Chondrocyte (in vitro differentiated cells): ENCODE results near the gene SIL1. TPM values are rescaled to one million over a fixed set of nuclear protein-coding genes. Genes with fewer than 3 reads are reported as not detected.
"Not testable (repeated sequence)": the region's sequence is repeated elsewhere in the genome, so short reads cannot be mapped to it uniquely, and the experiment has no call there.

Experiments
- DNase-seq: peaks from one replicate; pipeline ENCODE4 v3.0.0; 2021; ENCODE audit warnings: mixed read lengths, low spot score
- H3K27ac Mint-ChIP-seq: one replicate; pipeline ENCODE4 v1.8.0; 2021; ENCODE audit warnings: mild to moderate bottlenecking, moderate library complexity, mixed read lengths; ENCODE audit not compliant: unreplicated experiment
- H3K27me3 Mint-ChIP-seq: 2 replicates; pipeline ENCODE4 v1.8.0; 2021; ENCODE audit warnings: low read depth, mixed read lengths
- H3K36me3 Mint-ChIP-seq: 2 replicates; pipeline ENCODE4 v1.8.0; 2021; ENCODE audit warnings: low read depth, mixed read lengths
- H3K4me1 Mint-ChIP-seq: 2 replicates; pipeline ENCODE4 v1.8.0; 2021; ENCODE audit warnings: low read depth, mild to moderate bottlenecking, mixed read lengths
- H3K4me3 Mint-ChIP-seq: one replicate; pipeline ENCODE4 v1.8.0; 2021; ENCODE audit warnings: mild to moderate bottlenecking, moderate library complexity, mixed read lengths; ENCODE audit not compliant: unreplicated experiment
- H3K9me3 Mint-ChIP-seq: 2 replicates; pipeline ENCODE4 v1.8.0; 2021; ENCODE audit warnings: low read depth, mixed read lengths
- CTCF ChIP-seq: fragments of 200-600 bp; sonication (generic); IDR thresholded peaks from 2 replicates; pipeline ENCODE4 v1.5.0; 2021; ENCODE audit warnings: antibody characterized with exemption, mild to moderate bottlenecking, moderate library complexity
- total RNA-seq: library from RNA; stranded (reverse); gene quantifications from 3 replicates; pipeline ENCODE4 v1.2.1, GENCODE V29; 2021

SIL1 gene
- total RNA-seq, 1 donor from 2014 or later = 71.1 TPM

GRCh38 chr5:139183502-139183901 is 14.7 kb downstream of the SIL1 start:
- Mint-ChIP-seq H3K27me3 (no peaks in the 10 kb centered on the region), H3K36me3 (no peaks in the 10 kb centered on the region), H3K4me1 (peaks cover 52% of the 10 kb centered on the region)

GRCh38 chr5:139182528-139183296 is 15.5 kb downstream of the SIL1 start:
- TF ChIP-seq CTCF = no peak
- H3K36me3 Mint-ChIP-seq = no peaks in the 10 kb centered on the region
- no peaks in the 10 kb centered on the region for H3K9me3 Mint-ChIP-seq
- no peak for DNase-seq
- H3K27ac Mint-ChIP-seq = peak overlapping the region; percentile 39
- H3K27me3 Mint-ChIP-seq = no peaks in the 10 kb centered on the region
- no peak overlapping the region for H3K4me3 Mint-ChIP-seq
- peaks cover 60% of the 10 kb centered on the region for H3K4me1 Mint-ChIP-seq

More at GRCh38 chr5:139183502-139183901, 14.7 kb downstream of the SIL1 start:
- Mint-ChIP-seq H3K9me3 (no peaks in the 10 kb centered on the region), H3K27ac (no peak overlapping the region), H3K4me3 (no peak overlapping the region)
- TF ChIP-seq CTCF = no peak
- DNase-seq = no peak

GRCh38 chr5:139181835-139182452 is 16.2 kb downstream of the SIL1 start:
- Mint-ChIP-seq H3K27ac (peak overlapping the region; percentile 39), H3K4me3 (no peak overlapping the region)

GRCh38 chr5:139181322-139181730 is 16.8 kb downstream of the SIL1 start:
- no peak for DNase-seq
- Mint-ChIP-seq H3K4me1 (peaks cover 57% of the 10 kb centered on the region), H3K9me3 (no peaks in the 10 kb centered on the region), H3K4me3 (no peak overlapping the region), H3K27me3 (no peaks in the 10 kb centered on the region), H3K27ac (peak overlapping the region; percentile 1), H3K36me3 (no peaks in the 10 kb centered on the region)
- TF ChIP-seq CTCF = no peak

More at GRCh38 chr5:139181835-139182452, 16.2 kb downstream of the SIL1 start:
- no peak for DNase-seq
- Mint-ChIP-seq H3K27me3 (no peaks in the 10 kb centered on the region), H3K9me3 (no peaks in the 10 kb centered on the region), H3K4me1 (peaks cover 61% of the 10 kb centered on the region), H3K36me3 (no peaks in the 10 kb centered on the region)
- no peak for TF ChIP-seq CTCF

- H3K4me3 Mint-ChIP-seq = no peak overlapping the region
- H3K36me3 Mint-ChIP-seq = no peaks in the 10 kb centered on the region
- peak overlapping the region; percentile 1 for H3K27ac Mint-ChIP-seq
- H3K4me1 Mint-ChIP-seq = peaks cover 53% of the 10 kb centered on the region
- no peak for TF ChIP-seq CTCF
- no peak for DNase-seq
- no peaks in the 10 kb centered on the region for H3K9me3 Mint-ChIP-seq
- no peaks in the 10 kb centered on the region for H3K27me3 Mint-ChIP-seq
Observed at GRCh38 chr5:139180850-139181249, 17.3 kb downstream of the SIL1 start.

- not testable (repeated sequence) for H3K4me3 Mint-ChIP-seq, H3K27me3 Mint-ChIP-seq, H3K9me3 Mint-ChIP-seq, DNase-seq, H3K36me3 Mint-ChIP-seq
- peak overlapping the region; percentile 49 for H3K27ac Mint-ChIP-seq
- peaks cover 49% of the 10 kb centered on the region for H3K4me1 Mint-ChIP-seq
Observed at GRCh38 chr5:139179778-139180513, 18.2 kb downstream of the SIL1 start.
